HCT116 (cell line): ENCODE data around the gene PLA2G2E. TPM values are rescaled to one million over a fixed set of nuclear protein-coding genes. Genes with fewer than 3 reads are reported as not detected.

Source experiments
- ATAC-seq: fragments of 200-7000 bp; cut with Tn5 transposase; 2 replicates; pipeline ENCODE4 v1.9.1; 2020; ENCODE audit warnings: mild to moderate bottlenecking, moderate library complexity
- BruUV-seq: library from RNA; stranded (reverse); fragments of 400-500 nt; replicated peaks from 2 replicates; lab custom pipeline; 2021; lab: Mats Ljungman, UMichigan
- CTCF ChIA-PET: fragments of 300-600 bp; sonication (Branson Sonifier 250); formaldehyde crosslinking; loops from one replicate; lab custom pipeline; 2021; ENCODE audit warnings: antibody characterized with exemption; lab: Charles Lee
- POLR2A ChIA-PET: fragments of 300-600, 350-600 bp; sonication (Branson Sonifier 250); formaldehyde crosslinking; loops from one replicate; lab custom pipeline; 2021; ENCODE audit warnings: antibody characterized with exemption; lab: Charles Lee
- RAD21 ChIA-PET, 2 experiments: fragments of 300-600 bp; sonication (Branson Sonifier 250); formaldehyde crosslinking; loops; one replicate each; lab custom pipeline; 2023; ENCODE audit warnings: low total read pairs in 2 of 2; ENCODE audit not compliant: uncharacterized antibody in 2 of 2, unreplicated experiment in 2 of 2, low non-redundant PET in 1 of 2; lab: Charles Lee
- DNase-seq: peaks from one replicate; pipeline ENCODE4 v3.0.0-alpha.2; 2010; ENCODE audit warnings: low read depth, low spot score
- H2AFZ ChIP-seq: fragments of 200-600 bp; shearing (Covaris generic), sonication (generic); 2 replicates; pipeline ENCODE4 v1.6.1; 2017; ENCODE audit warnings: low read depth, mixed run types, mixed read lengths, antibody characterized with exemption, low read length; ENCODE audit not compliant: poor library complexity, severe bottlenecking
- H3K27ac ChIP-seq: 2 replicates; pipeline ENCODE4 v1.5.1; 2012; ENCODE audit warnings: low read depth, low read length
- H3K27me3 ChIP-seq: fragments of 200-600 bp; sonication (generic); 2 replicates; pipeline ENCODE4 v1.6.1; 2016; ENCODE audit warnings: mixed run types, low read length, mixed read lengths; ENCODE audit not compliant: insufficient read depth
- H3K36me3 ChIP-seq, 2 experiments: fragments of 200-500 bp in 1 of 2; fragments of 200-600 bp in 1 of 2; sonication (Bioruptor generic) in 1 of 2; sonication (generic) in 1 of 2; 2 replicates each; pipeline versions ENCODE4 v1.5.1 to v1.6.1; 2014 to 2016; ENCODE audit warnings: low read length in 2 of 2, inconsistent platforms in 1 of 2, mixed read lengths in 1 of 2, mixed run types in 1 of 2; ENCODE audit not compliant: insufficient read depth in 2 of 2, control insufficient read depth in 1 of 2
- H3K4me1 ChIP-seq, 2 experiments: fragments of 200-600 bp in 1 of 2; sonication (generic) in 1 of 2; 2 replicates each; pipeline versions ENCODE4 v1.5.1 to v1.6.1; 2012 to 2017; ENCODE audit warnings: low read length in 2 of 2, inconsistent platforms in 1 of 2, mild to moderate bottlenecking in 1 of 2, mixed read lengths in 1 of 2, mixed run types in 1 of 2, moderate library complexity in 1 of 2; ENCODE audit not compliant: insufficient read depth in 2 of 2, control insufficient read depth in 1 of 2
- H3K4me2 ChIP-seq: fragments of 200-600 bp; sonication (generic); 2 replicates; pipeline ENCODE4 v1.6.1; 2017; ENCODE audit warnings: mixed run types, low read length, mixed read lengths
- H3K4me3 ChIP-seq, 2 experiments: fragments of 200-600 bp in 1 of 2; sonication (generic) in 1 of 2; replicated peaks in 1 of 2; 2 replicates each; pipeline ENCODE4 v1.5.1; 2011 to 2016; ENCODE audit warnings: low read length in 2 of 2, control low read depth in 1 of 2, low read depth in 1 of 2, mild to moderate bottlenecking in 1 of 2, mixed read lengths in 1 of 2, mixed run types in 1 of 2
- H3K79me2 ChIP-seq: fragments of 200-600 bp; sonication (generic); 2 replicates; pipeline ENCODE4 v1.6.1; 2017; ENCODE audit warnings: mild to moderate bottlenecking, mixed run types, low read length, moderate library complexity, mixed read lengths; ENCODE audit not compliant: insufficient read depth
- H3K9ac ChIP-seq: fragments of 200-600 bp; sonication (generic); 2 replicates; pipeline ENCODE4 v1.6.1; 2016; ENCODE audit warnings: low read length, mixed read lengths
- H3K9me2 ChIP-seq: fragments of 200-600 bp; sonication (generic), shearing (Covaris generic); 2 replicates; pipeline ENCODE4 v1.6.1; 2017; ENCODE audit warnings: mixed run types, mild to moderate bottlenecking, moderate library complexity; ENCODE audit not compliant: insufficient read depth
- H3K9me3 ChIP-seq, 2 experiments: fragments of 200-500 bp in 1 of 2; fragments of 200-600 bp in 1 of 2; sonication (Bioruptor generic) in 1 of 2; sonication (generic) in 1 of 2; 2 replicates each; pipeline ENCODE4 v1.6.1; 2014 to 2017; ENCODE audit warnings: low read length in 2 of 2, mixed read lengths in 2 of 2, inconsistent platforms in 1 of 2, low read depth in 1 of 2, mild to moderate bottlenecking in 1 of 2, mixed run types in 1 of 2, moderate library complexity in 1 of 2; ENCODE audit not compliant: control insufficient read depth in 1 of 2, insufficient read depth in 1 of 2
- H4K20me1 ChIP-seq: fragments of 200-600 bp; sonication (generic), shearing (Covaris generic); 2 replicates; pipeline ENCODE4 v1.6.1; 2017; ENCODE audit warnings: mixed run types, mild to moderate bottlenecking, moderate library complexity; ENCODE audit not compliant: insufficient read depth
- ATF3 ChIP-seq: IDR thresholded peaks from 2 replicates; pipeline ENCODE4 v1.6.1; 2012
- CBX3 ChIP-seq: IDR thresholded peaks from 2 replicates; pipeline ENCODE4 v1.6.1; 2012; ENCODE audit warnings: low read depth
- CEBPB ChIP-seq: IDR thresholded peaks from 2 replicates; pipeline ENCODE4 v1.6.1; 2012; ENCODE audit warnings: low read depth
- EZH2phosphoT487 ChIP-seq: fragments of 200-600 bp; IDR thresholded peaks from 2 replicates; pipeline ENCODE4 v1.6.1; 2018; ENCODE audit warnings: antibody characterized with exemption, borderline replicate concordance
- JUND ChIP-seq: IDR thresholded peaks from 2 replicates; pipeline ENCODE4 v1.6.1; 2012
- POLR2AphosphoS5 ChIP-seq: IDR thresholded peaks from 2 replicates; pipeline ENCODE4 v1.6.1; 2011; ENCODE audit warnings: mild to moderate bottlenecking, low read depth, low read length, moderate library complexity
- RAD21 ChIP-seq: IDR thresholded peaks from 2 replicates; pipeline ENCODE4 v1.6.1; 2012; ENCODE audit warnings: low read depth, mild to moderate bottlenecking
- REST ChIP-seq: IDR thresholded peaks from 2 replicates; pipeline ENCODE4 v1.6.1; 2012; ENCODE audit warnings: low read depth
- SRF ChIP-seq: IDR thresholded peaks from 2 replicates; pipeline ENCODE4 v1.6.1; 2012; ENCODE audit warnings: low read depth
- ZBTB33 ChIP-seq: IDR thresholded peaks from 2 replicates; pipeline ENCODE4 v1.6.1; 2011; ENCODE audit warnings: mild to moderate bottlenecking, low read length, moderate library complexity; ENCODE audit not compliant: insufficient replicate concordance; ENCODE audit errors: extremely low read depth
- intact Hi-C: fragments of 100-400 bp; cut with micrococcal nuclease; formaldehyde crosslinking; loops from 2 replicates; pipeline ENCODE4 v1.10.0; 2022
- total RNA-seq: library from RNA; stranded (reverse); gene quantifications from one replicate; pipeline ENCODE4 v1.2.1, GENCODE V29; 2021; ENCODE audit not compliant: unreplicated experiment

The PLA2G2E gene
- total RNA-seq, 1 experiment from 2014 or later, result not detected

- Histone ChIP-seq H2AFZ (no peak overlapping the region), H3K9me3 (no peaks in the 10 kb centered on the region), H3K27ac (no peak overlapping the region), H3K27me3 (no peaks in the 10 kb centered on the region), H3K4me1 (no peaks in the 10 kb centered on the region), H3K4me3 (no peak overlapping the region), H4K20me1 (no peaks in the 10 kb centered on the region)
- BruUV-seq, result no TSS peak
- POLR2A ChIA-PET, result no interaction called here
- ATAC-seq (no peak), DNase-seq (no peak)
- TF ChIP-seq ZBTB33 (no peak), CBX3 (no peak), CEBPB (no peak), SRF (no peak), RAD21 (no peak), ATF3 (no peak), POLR2AphosphoS5 (no peak), EZH2phosphoT487 (no peak), REST (no peak), JUND (no peak)
- TF ChIP-seq, all 23 proteins: peak for 0
- no peaks in the 10 kb centered on the region for H3K9me2 ChIP-seq
- H3K79me2 ChIP-seq, result no peaks in the 10 kb centered on the region
- CTCF ChIA-PET, result no interaction called here
- no peaks in the 10 kb centered on the region for H3K36me3 ChIP-seq
- H3K4me2 ChIP-seq, result no peak overlapping the region
- no peak overlapping the region for H3K9ac ChIP-seq
- RAD21 ChIA-PET, result no interaction called here
- intact Hi-C loops, result no loop called here
These were observed 19.2 kb upstream of the PLA2G2E start for GRCh38 chr1:19942657-19943056.
